Keratinocyte (primary cell): ENCODE measurements around the gene SEC61A1. TPM values are rescaled to one million over a fixed set of nuclear protein-coding genes. Genes with fewer than 3 reads are reported as not detected.

ENCODE experiments used
- DNase-seq: peaks from one replicate; pipeline ENCODE4 v3.0.0-alpha.2; 2011; ENCODE audit warnings: low read depth, missing footprints, low spot score
- FAIRE-seq: peaks from 2 replicates; lab custom pipeline; 2011; peaks lifted over from hg19 to GRCh38; lab: Jason Lieb, UNC
- H2AFZ ChIP-seq: 2 replicates; pipeline ENCODE4 v1.6.0; 2012; ENCODE audit warnings: low read length, control low read depth, inconsistent platforms; ENCODE audit not compliant: control insufficient read depth
- H3K27ac ChIP-seq: 2 replicates; pipeline ENCODE4 v1.5.1; 2011; ENCODE audit warnings: low read length; ENCODE audit not compliant: control insufficient read depth, insufficient read depth
- H3K27me3 ChIP-seq: 3 replicates; pipeline ENCODE4 v1.6.0; 2011; ENCODE audit warnings: low read length; ENCODE audit not compliant: control insufficient read depth, insufficient read depth; ENCODE audit errors: extremely low read depth
- H3K36me3 ChIP-seq, 2 experiments: 2 replicates in 1 of 2; 3 replicates in 1 of 2; pipeline ENCODE4 v1.5.1; 2011; ENCODE audit warnings: low read length in 2 of 2, mild to moderate bottlenecking in 1 of 2; ENCODE audit not compliant: control insufficient read depth in 2 of 2, insufficient read depth in 2 of 2; ENCODE audit errors: extremely low read depth in 1 of 2
- H3K4me1 ChIP-seq: 3 replicates; pipeline ENCODE4 v1.5.1; 2011; ENCODE audit warnings: low read length; ENCODE audit not compliant: control insufficient read depth, insufficient read depth; ENCODE audit errors: extremely low read depth
- H3K4me2 ChIP-seq: 3 replicates; pipeline ENCODE4 v1.6.0; 2011; ENCODE audit warnings: low read depth, low read length; ENCODE audit not compliant: control insufficient read depth, insufficient read depth; ENCODE audit errors: extremely low read depth
- H3K4me3 ChIP-seq, 3 experiments: fragments of 200-600 bp in 1 of 3; sonication (generic) in 1 of 3; 2 replicates in 2 of 3; 3 replicates in 1 of 3; pipeline ENCODE4 v1.5.1; 2011 to 2016; ENCODE audit warnings: low read length in 3 of 3, mild to moderate bottlenecking in 3 of 3, control low read depth in 2 of 3, inconsistent platforms in 1 of 3, low read depth in 1 of 3, mixed read lengths in 1 of 3, mixed run types in 1 of 3, moderate library complexity in 1 of 3; ENCODE audit not compliant: control insufficient read depth in 2 of 3, insufficient read depth in 2 of 3; ENCODE audit errors: extremely low read depth in 1 of 3
- H3K79me2 ChIP-seq: 2 replicates; pipeline ENCODE4 v1.6.0; 2012; ENCODE audit warnings: low read length; ENCODE audit not compliant: control insufficient read depth, insufficient read depth
- H3K9ac ChIP-seq: 3 replicates; pipeline ENCODE4 v1.6.0; 2011; ENCODE audit warnings: low read length; ENCODE audit not compliant: control insufficient read depth, insufficient read depth; ENCODE audit errors: extremely low read depth
- H3K9me1 ChIP-seq: 3 replicates; pipeline ENCODE4 v1.6.0; 2011; ENCODE audit warnings: low read length; ENCODE audit not compliant: control insufficient read depth, insufficient read depth; ENCODE audit errors: extremely low read depth
- H3K9me3 ChIP-seq: 2 replicates; pipeline ENCODE4 v1.5.1; 2012; ENCODE audit warnings: low read depth, low read length; ENCODE audit not compliant: control insufficient read depth
- H4K20me1 ChIP-seq: 3 replicates; pipeline ENCODE4 v1.6.0; 2011; ENCODE audit warnings: low read length; ENCODE audit not compliant: control insufficient read depth, insufficient read depth; ENCODE audit errors: extremely low read depth
- CTCF ChIP-seq, 3 experiments: IDR thresholded peaks in 1 of 3; conservative IDR thresholded peaks in 1 of 3; optimal IDR thresholded peaks in 1 of 3; 2 replicates in 2 of 3; 3 replicates in 1 of 3; pipeline versions ENCODE3 to v1.5.1; 2011; ENCODE audit warnings: low read length in 3 of 3, mild to moderate bottlenecking in 3 of 3, moderate library complexity in 2 of 3, control low read depth in 1 of 3, inconsistent platforms in 1 of 3; ENCODE audit not compliant: insufficient read depth in 2 of 3; ENCODE audit errors: extremely low read depth in 1 of 3
- EZH2 ChIP-seq: IDR thresholded peaks from one replicate; pipeline ENCODE4 v1.6.1; 2012; ENCODE audit warnings: inconsistent platforms, mild to moderate bottlenecking, low read length, moderate library complexity
- dilution Hi-C: fragments of 300-500 bp; cut with MboI; formaldehyde crosslinking; loops from one replicate; pipeline ENCODE4 v1.7.0; 2020; ENCODE audit warnings: low sequenced_read_pairs; ENCODE audit not compliant: extremely low pct_ligation_motif_present
- polyA plus RNA-seq, 5 experiments: library from polyadenylated mRNA; depleted of rRNA in 3 of 5; stranded (reverse) in 3 of 5; stranded (forward) in 1 of 5; unstranded in 1 of 5; fragments of >200 nt; gene quantifications; 1 replicate in 1 of 5; 2 replicates in 3 of 5; 3 replicates in 1 of 5; pipeline versions ENCODE4 v1.2.1 to v1.2.3, GENCODE V29; 2011 to 2012; ENCODE audit warnings: missing spikeins in 2 of 5, low read depth in 1 of 5, low replicate concordance in 1 of 5

SEC61A1 gene
- polyA plus RNA-seq, 1 donor (not counting 4 experiments of a cell fraction or from before 2014, with no cell fraction given): 306 TPM

GRCh38 chr3:128051459-128051836, 789 bp upstream of the SEC61A1 start:
- H4K20me1 ChIP-seq: peaks cover 8% of the 10 kb centered on the region
- FAIRE-seq (peak; percentile 56), DNase-seq (no peak)
- H3K9ac ChIP-seq: peak overlapping the region; percentile 83
- H3K27ac ChIP-seq: peak overlapping the region; percentile 82
- H3K36me3 ChIP-seq: peaks cover 10 to 30% of the 10 kb centered on the region in 2 experiments
- H3K4me2 ChIP-seq: peak overlapping the region; percentile 95
- H2AFZ ChIP-seq: peak overlapping the region; percentile 94
- dilution Hi-C loops: no loop called here
- H3K79me2 ChIP-seq: peaks cover 50% of the 10 kb centered on the region
- peaks cover 29% of the 10 kb centered on the region for H3K4me1 ChIP-seq
- TF ChIP-seq CTCF (optimal IDR thresholded peaks at IDR 0.05 in 1 of 3, IDR thresholded peaks at IDR 0.05 in 1 of 3, conservative IDR thresholded peaks at IDR 0.05 in 1 of 3; ENCODE audit: extremely low read depth in 1 of 3, insufficient read depth in 2 of 3, low read length in 3 of 3): no peak
- no peak for TF ChIP-seq EZH2
- no peaks in the 10 kb centered on the region for H3K9me1 ChIP-seq
- H3K9me3 ChIP-seq: no peaks in the 10 kb centered on the region
- H3K27me3 ChIP-seq: no peaks in the 10 kb centered on the region
- H3K4me3 ChIP-seq: peak overlapping the region; percentile 63 to 78 (median 68)

- H3K9me1 ChIP-seq: no peaks in the 10 kb centered on the region
- H2AFZ ChIP-seq: peak overlapping the region; percentile 44
- H3K27me3 ChIP-seq: no peaks in the 10 kb centered on the region
- H3K79me2 ChIP-seq: peaks cover 58% of the 10 kb centered on the region
- H3K4me1 ChIP-seq: peaks cover 29% of the 10 kb centered on the region
- no peaks in the 10 kb centered on the region for H3K9me3 ChIP-seq
- DNase-seq: no peak
- peak overlapping the region; percentile 97 for H3K27ac ChIP-seq
- peak overlapping the region; percentile 82 to 98 (median 97) for H3K4me3 ChIP-seq
- dilution Hi-C loops: no loop called here
- H3K4me2 ChIP-seq: peak overlapping the region; percentile 79
- TF ChIP-seq CTCF (optimal IDR thresholded peaks at IDR 0.05 in 1 of 3, IDR thresholded peaks at IDR 0.05 in 1 of 3, conservative IDR thresholded peaks at IDR 0.05 in 1 of 3; ENCODE audit: extremely low read depth in 1 of 3, insufficient read depth in 2 of 3, low read length in 3 of 3): no peak
- no peak for TF ChIP-seq EZH2
- H3K36me3 ChIP-seq: peaks cover 16 to 33% of the 10 kb centered on the region in 2 experiments
- H3K9ac ChIP-seq: peak overlapping the region; percentile 99
- H4K20me1 ChIP-seq: peaks cover 8% of the 10 kb centered on the region
- no peak for FAIRE-seq
Observed at GRCh38 chr3:128052595-128053351, 536 bp downstream of the SEC61A1 start.
